ENCODE results near the gene HOXC10.

The HOXC10 gene

DNA sequence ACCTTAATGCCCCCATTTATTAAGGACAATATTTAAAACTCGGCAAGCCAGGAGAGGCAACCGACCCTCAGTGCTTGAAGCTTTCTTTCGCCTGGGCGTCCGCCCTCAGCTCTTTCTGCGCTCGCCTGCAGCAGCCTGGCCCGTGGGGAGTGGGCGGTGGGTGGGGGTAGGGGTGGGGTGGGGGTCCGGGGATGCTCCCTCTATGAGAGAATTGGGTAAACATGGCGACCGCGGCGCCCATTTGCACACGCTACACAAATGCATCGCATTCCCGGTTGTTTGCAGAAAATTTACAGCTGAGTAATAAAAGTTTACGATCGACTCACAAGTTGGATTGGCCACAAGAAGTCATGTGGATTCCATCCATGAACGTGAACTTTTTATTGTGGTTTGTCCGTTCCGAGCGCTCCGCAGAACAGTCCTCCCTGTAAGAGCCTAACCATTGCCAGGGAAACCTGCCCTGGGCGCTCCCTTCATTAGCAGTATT, 31.6 kb downstream of the HOXC10 start:
- no peak for DNase-seq (ENCODE audit: low read depth, low spot score)

DNA sequence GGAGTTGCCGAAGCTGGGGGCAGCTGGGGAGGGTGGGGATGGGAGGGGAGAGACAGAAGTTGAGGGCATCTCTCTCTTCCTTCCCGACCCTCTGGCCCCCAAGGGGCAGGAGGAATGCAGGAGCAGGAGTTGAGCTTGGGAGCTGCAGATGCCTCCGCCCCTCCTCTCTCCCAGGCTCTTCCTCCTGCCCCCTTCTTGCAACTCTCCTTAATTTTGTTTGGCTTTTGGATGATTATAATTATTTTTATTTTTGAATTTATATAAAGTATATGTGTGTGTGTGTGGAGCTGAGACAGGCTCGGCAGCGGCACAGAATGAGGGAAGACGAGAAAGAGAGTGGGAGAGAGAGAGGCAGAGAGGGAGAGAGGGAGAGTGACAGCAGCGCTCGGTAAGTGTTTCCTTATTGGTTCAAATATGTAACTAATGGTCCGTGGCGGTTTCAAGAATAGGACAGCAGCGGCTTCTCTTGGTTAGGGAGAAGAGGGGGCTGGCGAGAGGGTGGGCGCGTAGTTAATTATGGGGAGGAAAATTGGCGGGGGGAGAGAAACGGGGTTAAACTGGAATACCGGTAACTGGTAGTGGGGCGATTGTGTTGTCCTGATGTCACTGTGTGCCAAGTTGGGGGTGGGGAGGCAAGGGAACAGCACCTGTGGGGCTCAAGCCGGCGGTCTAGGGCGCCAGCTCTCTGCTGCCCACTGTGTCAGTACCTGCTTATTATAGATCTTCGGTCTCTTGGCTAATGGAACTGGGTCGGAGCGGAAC, 32.3 kb downstream of the HOXC10 start:
- DNase-seq (ENCODE audit: low read depth, low spot score), result no peak

DNA sequence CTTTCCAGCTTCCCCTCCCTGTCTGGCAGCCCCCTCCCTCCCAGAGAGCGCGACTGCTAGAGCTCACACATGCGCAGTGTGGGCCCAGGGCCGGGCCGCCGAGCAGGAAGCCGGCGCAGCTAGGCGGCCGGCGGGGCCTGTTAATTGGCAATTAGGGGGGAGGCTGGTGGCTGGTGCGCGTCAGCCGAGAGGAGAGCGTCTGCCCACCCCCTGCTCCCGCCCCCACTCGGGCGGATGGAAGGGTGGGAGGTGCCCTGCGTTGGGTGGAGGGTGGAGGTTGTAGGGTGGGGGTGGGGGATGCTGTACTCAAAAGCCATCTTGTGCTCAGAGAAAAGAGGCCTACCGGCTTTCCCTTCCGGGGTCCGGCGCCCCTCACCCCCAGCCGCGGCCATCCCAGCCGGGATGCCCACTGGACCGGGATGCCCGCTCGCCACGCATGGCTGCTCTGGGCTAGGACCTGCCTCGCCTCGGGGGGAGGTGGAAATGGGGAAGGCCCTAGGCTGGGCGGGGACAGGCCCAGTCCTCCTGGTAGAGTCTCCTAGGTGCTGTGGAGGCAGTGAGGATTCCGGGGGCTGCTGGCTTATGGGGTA, 33.0 kb downstream of the HOXC10 start:
- peak; percentile 87 for DNase-seq (ENCODE audit: low read depth, low spot score)

DNA sequence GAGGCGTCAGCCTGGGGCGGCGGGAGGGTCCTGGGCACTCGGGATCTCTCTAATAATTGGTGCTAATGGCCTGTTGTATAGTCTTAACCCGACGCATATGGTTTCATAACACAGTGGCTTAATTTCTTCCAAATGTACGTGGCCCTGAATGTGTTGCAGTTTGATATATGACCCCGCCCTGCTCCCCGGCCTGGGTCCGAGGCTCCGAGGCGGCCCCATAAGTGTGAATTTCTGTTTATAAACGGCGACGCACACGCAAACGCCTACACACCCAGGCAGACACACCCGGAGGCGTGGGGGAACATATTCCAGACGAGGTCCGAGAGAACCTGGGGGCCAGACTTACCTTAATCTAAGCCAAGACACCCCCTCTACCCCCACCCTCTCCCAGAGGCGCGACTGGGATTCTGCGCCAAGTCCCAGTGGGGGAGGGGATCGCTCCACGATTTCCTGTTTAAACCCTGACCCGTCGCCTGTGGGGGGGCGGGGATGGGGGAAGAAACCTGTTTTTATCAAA, 33.6 kb downstream of the HOXC10 start:
- peak; percentile 51 for DNase-seq (ENCODE audit: low read depth, low spot score)

DNA sequence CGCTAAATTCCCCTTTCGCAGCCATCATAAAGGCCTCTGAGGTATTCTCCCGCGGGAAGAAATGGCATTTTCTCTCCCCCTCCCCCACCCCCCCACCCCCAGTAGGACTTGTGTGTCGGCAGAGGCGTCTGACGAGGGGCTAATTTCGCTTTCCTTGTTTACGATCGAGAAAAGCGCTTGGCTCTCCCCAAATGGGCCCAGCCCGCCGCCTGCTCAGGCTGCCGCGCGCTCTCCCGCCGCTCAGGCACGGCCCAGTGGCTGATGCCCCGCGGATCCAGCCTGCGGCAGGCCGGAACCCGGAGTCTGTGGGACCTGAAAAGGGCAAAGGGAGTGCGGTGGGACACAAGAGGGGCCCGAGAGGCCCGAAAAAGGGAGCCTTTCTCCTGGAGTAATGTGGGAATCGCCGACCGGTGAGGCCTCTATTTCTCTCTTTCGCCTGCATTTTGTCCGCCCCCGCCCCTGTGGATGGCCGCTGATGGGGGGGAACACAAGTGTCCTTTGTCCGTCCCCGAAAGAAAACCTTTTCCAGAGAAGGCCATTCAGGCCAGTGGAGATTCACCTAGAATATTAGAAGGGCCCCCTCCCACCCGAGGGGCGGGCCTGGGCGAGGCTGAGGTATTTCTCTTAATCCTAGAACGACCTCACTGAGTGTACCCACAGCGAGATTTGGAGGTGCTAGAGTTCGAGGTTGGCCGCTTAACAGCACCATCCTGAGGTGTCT, 34.3 kb downstream of the HOXC10 start:
- no peak for DNase-seq (ENCODE audit: low read depth, low spot score)

DNA sequence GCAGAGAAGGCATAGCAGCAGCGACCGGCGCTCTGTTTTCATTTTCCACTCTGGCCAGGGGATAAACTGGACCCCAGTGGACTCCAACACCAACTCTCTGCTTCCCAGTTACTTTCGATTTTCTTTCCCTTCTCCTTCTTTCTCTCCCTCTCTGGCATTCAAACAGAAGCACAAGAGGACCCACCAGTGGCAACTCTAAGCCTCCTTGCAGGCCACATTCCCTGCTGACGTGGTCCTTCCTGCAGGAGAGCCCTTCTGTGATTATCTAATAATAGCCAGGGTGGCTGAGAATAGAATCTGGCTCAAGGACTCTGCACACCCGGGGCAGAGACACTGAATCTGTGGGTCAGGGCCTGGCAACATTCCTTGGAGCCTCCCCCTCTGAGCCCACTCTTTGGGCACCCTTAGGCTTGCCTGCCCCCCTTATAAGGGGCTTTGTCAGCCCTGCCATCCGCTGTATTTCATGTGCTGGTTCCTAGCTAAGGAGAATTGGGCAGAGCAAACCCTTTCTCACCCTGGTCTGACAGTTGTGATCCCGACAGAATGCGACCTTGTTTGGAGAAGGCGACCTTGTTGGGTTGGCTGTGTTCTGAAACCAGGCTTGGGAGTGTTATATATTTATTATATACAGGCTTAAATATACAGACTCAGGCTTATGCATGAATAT, 35.1 kb downstream of the HOXC10 start:
- DNase-seq (ENCODE audit: low read depth, low spot score), result no peak

DNA sequence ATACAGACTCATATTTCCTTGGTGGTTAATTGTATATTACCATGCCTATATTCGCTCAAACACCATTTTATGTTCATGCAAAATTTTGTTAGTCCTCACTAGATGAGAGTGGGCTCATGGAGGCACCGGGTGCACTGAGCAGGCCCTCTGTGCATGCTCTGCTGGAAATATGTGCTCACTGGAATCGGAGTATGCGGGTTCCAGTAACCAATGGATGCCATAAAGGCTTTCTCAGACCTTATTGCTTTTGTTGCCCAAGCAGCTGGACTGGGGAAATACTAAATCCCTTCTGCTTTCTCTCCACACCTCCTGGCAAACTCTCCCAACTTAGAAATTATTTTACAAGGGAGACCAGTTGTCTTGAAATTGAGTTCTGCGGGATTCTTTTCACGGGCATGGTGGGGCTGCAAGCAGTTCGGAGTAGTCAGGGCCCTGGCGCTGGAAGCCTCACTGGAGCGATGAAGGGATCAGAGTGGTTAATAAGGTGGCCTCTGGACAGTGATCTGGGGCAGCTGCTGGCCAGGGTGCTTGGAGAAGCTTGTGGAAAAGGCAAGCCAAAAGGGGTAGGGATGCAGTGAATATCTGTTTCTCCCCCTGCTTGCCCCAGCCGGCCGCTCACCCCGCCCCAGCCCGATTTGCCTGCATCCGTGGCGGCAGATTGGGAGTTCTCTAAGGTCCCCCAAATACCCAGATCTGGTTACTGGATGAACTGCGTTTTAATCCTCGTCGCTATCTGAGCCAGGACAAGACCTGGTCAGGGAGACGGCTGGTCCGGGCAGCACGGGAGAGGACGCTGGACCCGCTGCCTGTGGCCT, 35.9 kb downstream of the HOXC10 start:
- DNase-seq (ENCODE audit: low read depth, low spot score), result no peak

DNA sequence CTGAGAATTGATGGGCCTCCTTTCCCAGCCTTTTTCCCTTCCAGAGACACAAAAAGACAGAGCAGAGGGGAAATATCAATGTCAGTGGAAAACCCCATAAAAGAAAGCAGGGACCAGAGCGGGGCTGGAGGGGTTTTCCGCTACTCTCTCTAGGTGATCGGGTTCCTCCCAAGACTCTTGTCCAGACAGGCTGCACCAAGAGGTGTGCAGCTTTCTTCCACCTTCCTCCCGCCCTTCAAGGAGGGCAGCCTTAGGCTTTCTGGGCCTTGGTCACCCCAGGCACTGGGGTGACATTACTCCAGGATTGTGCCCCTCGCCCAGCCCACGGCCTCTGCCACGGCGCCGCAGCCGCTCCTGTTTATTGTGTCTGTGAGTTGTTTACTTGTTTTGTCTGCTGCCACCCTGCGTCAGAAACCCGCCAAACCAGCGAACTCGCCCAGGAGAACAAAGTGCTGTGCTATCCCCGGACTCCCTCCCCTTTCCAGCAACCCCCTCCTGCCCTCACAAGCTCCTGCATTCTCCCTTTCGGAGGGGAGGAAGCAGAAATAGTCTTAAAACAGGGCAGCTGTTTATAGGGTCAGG, 36.6 kb downstream of the HOXC10 start:
- DNase-seq (ENCODE audit: low read depth, low spot score), result peak; percentile 89

DNA sequence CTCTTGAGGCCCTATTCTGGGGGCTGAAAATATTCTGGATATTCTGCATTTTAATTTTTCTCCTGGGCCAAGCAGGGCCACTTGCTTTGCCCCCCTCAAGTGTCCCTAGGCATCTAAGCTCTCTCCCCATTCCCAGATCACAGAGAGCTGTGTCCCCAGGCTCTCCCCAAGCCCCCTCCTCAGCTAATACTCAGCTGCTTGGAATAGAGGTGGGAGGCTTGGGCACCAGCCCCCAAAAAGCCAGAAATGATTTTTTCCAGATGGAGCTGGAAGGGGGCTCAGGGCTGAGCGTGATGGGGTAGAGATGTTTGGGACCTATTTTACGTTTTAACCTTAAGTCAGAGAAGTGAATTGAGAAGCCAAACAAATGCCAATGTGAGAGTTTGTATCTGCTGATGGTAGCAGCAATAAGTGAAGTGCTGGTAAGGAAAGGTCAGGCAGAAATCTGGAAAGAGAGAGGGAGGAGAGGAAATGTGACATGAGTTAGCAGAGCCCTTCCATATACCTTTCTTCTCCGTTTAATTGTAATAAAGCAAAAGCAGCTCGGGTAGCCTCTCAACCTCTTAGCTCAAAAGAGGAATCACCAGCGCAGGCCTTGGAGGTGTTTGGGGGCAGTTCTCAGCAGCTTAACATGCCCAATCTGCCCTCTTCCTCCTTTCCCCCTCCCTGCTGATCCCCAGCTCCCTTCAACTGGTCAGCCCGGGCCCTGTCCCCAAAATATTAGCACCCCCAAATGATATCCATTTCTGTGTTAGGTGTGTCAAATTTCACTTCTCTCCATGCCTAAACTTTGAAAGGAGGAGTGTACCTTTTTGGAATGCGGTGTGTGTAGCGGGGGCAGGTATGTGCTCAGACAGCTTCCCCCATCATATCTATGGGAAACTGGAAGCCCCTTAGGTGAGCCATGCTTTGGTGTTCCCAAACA, 38.3 kb downstream of the HOXC10 start:
- no peak for DNase-seq (ENCODE audit: low read depth, low spot score)

DNA sequence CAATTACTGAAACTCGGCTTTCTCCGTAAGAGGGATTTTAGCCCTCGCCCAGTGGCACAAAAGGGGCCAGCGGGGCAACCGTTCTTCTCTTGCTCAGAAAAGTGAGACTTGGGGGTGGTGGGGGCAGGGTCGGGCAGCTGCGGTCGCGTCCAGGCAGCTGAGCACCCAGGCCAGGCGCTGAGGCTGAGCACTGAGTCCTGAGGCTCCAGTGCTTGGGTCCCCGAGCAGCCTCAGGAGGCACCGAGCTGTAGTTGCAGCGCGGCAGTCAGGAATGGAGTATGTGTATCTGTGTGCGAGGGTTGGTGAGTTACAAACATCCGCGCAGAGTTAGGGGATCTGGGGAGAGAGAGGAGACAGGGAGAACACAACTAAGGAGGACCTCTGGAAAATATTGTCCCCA, 39.2 kb downstream of the HOXC10 start:
- DNase-seq (ENCODE audit: low read depth, low spot score), result peak; percentile 48

DNA sequence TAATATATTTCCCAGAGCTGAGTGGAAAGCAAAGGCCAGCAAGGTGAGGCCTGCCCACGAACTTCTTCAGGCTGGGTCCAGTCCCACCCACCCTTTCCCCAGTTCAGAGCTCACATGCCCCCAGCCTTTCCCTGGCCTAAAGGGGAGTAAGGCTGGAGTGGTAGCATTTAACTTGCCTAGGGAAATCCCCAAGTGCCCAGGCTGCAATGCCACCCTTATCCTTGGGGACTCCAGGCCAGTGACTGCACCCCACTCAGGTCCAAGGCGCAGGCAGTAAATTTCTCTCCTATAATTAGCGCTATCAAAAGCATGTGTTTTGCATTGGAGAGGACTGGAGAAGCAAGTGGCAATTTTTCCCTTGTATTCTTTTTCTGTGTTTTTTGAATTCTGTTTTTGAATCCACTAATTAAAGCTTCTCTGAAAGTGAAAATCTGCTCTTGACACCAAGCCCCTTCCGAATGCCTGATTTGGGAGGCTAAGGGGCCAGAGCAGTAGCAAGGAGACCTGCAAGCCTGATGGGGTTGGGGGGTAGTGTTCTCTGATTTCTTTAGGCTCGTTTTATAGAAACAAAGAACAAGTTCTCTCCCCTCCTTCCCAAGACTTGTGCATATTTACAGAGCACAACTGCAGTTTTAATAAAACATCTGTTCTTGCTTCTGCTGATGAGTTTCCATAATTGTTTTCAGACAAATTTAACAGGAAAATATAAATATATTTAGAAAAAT, 39.8 kb downstream of the HOXC10 start:
- DNase-seq (ENCODE audit: low read depth, low spot score), result no peak

DNA sequence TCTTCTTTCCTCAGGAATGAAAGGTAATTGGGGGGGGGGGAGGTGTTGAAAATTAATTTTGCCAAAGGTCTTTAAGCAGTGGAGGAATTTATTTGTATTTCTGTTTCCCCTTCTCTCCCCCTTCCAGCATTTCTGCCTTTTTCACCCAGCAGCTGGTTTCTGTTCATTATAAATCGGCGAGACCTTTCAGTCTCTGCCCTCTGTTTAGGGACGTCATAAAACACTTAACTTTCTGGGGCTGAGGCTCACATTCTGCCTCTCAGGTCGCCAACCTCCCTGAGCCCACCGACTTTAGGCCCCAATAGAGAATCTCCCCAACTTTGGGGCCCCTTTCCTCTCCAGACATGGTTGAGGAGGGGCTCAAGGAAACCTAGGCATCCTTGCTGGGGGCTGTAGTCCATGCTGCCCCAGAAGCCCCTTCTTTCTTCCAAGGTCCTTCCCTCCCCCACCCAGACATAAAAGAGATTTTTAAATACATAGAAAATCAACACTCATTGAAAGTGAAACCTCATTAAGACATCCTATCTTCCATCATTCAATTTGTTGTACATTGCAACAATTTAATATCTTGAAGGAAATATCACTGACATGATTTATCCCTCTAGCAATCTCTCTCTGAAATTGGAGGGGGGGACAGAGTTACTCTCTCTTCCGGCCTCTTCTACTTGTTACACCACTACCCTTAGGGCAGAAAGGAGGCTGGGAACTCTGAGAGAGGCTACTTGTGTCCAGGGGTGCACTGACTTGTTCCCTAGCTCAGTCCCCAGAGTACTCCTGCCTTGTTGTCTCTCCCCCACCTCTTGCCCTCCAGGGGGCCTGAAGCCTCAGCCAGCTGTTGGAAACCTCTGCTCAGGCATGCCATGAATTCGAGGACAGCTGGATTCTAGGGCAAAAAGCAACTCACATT, 40.8 kb downstream of the HOXC10 start:
- DNase-seq (ENCODE audit: low read depth, low spot score), result no peak

DNA sequence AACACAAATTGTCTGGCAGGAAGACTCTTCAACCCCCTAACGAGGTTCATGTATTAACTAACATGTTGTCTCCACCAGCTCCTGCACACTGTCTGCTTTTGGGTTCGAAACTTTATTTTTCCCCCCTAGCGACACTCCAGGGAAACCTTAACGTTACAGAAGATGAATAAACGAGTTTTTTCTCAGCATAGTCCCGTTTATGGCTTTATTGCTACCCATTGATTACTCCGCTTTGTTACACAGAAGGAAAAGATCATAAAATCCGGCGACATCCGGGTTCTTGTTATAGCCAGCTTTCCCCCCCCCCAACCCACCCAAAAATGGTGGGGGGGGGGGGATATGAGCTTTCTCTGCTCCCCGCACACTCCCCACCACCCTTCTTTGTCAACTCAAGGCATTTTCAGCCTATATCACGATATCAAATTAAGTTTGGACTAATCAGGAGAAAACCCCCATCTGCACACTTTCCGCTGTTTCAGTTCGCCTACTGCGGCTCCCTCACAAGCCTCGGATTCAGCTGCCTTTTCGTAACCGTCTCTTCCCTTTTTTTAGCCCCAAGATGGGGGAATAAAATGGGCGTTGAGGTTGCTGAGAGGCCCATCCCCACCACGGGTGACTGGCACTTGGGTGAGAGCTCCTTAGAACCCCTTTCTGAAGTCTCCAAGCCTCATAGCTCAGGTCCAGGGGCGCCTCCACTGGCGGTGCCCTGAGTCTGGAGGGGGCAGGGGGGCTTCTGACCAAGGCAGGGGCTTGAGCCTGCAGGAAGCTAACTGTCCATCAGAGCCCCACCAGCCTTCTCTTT, 41.9 kb downstream of the HOXC10 start:
- DNase-seq (ENCODE audit: low read depth, low spot score), result no peak

DNA sequence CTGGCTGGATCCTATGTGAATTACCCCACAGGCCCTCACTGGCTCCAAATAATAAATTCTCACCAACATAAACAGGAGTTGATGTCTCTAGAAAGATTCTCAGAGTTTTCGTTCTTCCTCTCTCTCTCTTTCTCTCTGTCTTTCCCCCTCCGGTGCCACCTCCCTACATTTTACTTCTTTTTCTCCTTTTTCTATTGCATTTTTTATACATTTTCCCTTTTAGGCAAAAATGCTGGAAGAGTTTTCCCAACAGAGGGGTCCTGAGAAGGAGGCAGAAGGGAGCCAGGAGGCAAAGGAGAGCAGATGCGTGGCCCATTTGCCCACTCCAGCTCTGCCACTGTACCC, 42.5 kb downstream of the HOXC10 start:
- DNase-seq (ENCODE audit: low read depth, low spot score), result no peak

DNA sequence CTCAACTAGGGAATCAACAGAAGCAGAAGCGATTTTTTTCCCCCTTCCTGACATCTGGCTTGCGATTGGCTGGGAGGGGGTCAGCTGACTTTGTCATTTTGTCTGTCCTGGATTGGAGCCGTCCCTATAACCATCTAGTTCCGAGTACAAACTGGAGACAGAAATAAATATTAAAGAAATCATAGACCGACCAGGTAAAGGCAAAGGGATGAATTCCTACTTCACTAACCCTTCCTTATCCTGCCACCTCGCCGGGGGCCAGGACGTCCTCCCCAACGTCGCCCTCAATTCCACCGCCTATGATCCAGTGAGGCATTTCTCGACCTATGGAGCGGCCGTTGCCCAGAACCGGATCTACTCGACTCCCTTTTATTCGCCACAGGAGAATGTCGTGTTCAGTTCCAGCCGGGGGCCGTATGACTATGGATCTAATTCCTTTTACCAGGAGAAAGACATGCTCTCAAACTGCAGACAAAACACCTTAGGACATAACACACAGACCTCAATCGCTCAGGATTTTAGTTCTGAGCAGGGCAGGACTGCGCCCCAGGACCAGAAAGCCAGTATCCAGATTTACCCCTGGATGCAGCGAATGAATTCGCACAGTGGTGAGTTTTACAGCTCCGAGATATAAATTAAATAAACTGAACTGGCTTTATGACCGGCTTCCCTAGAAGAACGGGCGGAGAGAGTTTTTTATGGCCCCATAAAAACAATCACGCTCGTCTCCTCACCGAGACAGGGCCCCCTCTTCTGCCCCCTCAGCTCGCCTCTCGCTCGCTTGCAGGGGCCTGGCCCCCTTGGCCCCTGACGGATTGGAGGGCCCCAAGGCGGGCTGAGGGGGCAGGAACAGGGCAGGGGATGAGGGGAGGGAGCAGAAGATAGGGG, 43.6 kb downstream of the HOXC10 start, which contains the start of gene HOXC6:
TSS of gene HOXC6 (plus strand) at position 127 of the 888 bp plus-strand sequence. CDS start at position 209, 82 bp downstream.
- DNase-seq (ENCODE audit: low read depth, low spot score), result no peak
